GM12878 (cell line): ENCODE results near the gene POLR2L. TPM values are rescaled to one million over a fixed set of nuclear protein-coding genes. Genes with fewer than 3 reads are reported as not detected.

Experiments used
- ATAC-seq: fragments of 200-7000 bp; cut with Tn5 transposase; 3 replicates; pipeline ENCODE4 v1.9.1; 2020; ENCODE audit warnings: mild to moderate bottlenecking, moderate library complexity
- BruUV-seq: library from RNA; stranded (reverse); fragments of 400-500 nt; replicated peaks from 2 replicates; lab custom pipeline; 2021; lab: Mats Ljungman, UMichigan
- CTCF ChIA-PET: fragments of 300-600 bp; sonication (Branson Sonifier 250); formaldehyde crosslinking; extraction: SDS; loops from one replicate; lab custom pipeline; 2021; ENCODE audit warnings: inconsistent platforms; lab: Yijun Ruan, JAX
- POLR2A ChIA-PET: fragments of 350-600 bp; formaldehyde crosslinking; extraction: SDS; loops from one replicate; lab custom pipeline; 2021; ENCODE audit warnings: inconsistent platforms; lab: Charles Lee
- RAD21 ChIA-PET: fragments of 300-600 bp; sonication (Branson Sonifier 250); formaldehyde crosslinking; loops from one replicate; lab custom pipeline; 2023; ENCODE audit warnings: antibody characterized with exemption; ENCODE audit not compliant: unreplicated experiment; lab: Charles Lee
- SMC1A ChIA-PET: fragments of 300-600 bp; sonication (Branson Sonifier 250); formaldehyde crosslinking; loops from one replicate; lab custom pipeline; 2023; ENCODE audit not compliant: unreplicated experiment, uncharacterized antibody; lab: Charles Lee
- DNase-seq: peaks from one replicate; pipeline ENCODE4 v3.0.0-alpha.2; 2011; ENCODE audit warnings: low read depth, low spot score
- FAIRE-seq: peaks from 3 replicates; lab custom pipeline; 2011; peaks lifted over from hg19 to GRCh38; lab: Jason Lieb, UNC
- H2AFZ ChIP-seq: 2 replicates; pipeline ENCODE4 v1.6.0; 2011; ENCODE audit warnings: low read depth, low read length, control low read depth; ENCODE audit not compliant: control insufficient read depth
- H3K27ac ChIP-seq: 2 replicates; pipeline ENCODE4 v1.5.1; 2011; ENCODE audit warnings: control low read depth; ENCODE audit not compliant: control insufficient read depth, insufficient read depth
- H3K27me3 ChIP-seq, 2 experiments: replicated peaks in 1 of 2; 2 replicates each; pipeline versions ENCODE4 v1.6.0 to v1.6.1; 2011; ENCODE audit warnings: low read length in 1 of 2; ENCODE audit not compliant: control insufficient read depth in 2 of 2, insufficient read depth in 2 of 2
- H3K36me3 ChIP-seq, 2 experiments: 2 replicates each; pipeline ENCODE4 v1.5.1; 2011; ENCODE audit warnings: low read length in 1 of 2; ENCODE audit not compliant: control insufficient read depth in 2 of 2, insufficient read depth in 2 of 2
- H3K4me1 ChIP-seq: 2 replicates; pipeline ENCODE4 v1.6.1; 2011; ENCODE audit warnings: mild to moderate bottlenecking, low read length, moderate library complexity, mixed read lengths; ENCODE audit not compliant: control insufficient read depth, insufficient read depth
- H3K4me2 ChIP-seq: 2 replicates; pipeline ENCODE4 v1.6.0; 2011; ENCODE audit warnings: control low read depth; ENCODE audit not compliant: control insufficient read depth, insufficient read depth
- H3K4me3 ChIP-seq: fragments of 200-600 bp; sonication (generic); 2 replicates; pipeline ENCODE4 v1.5.1; 2016
- H3K79me2 ChIP-seq: 2 replicates; pipeline ENCODE4 v1.6.0; 2011; ENCODE audit warnings: low read length; ENCODE audit not compliant: control insufficient read depth, insufficient read depth
- H3K9ac ChIP-seq: 2 replicates; pipeline ENCODE4 v1.8.0; 2011; ENCODE audit warnings: low read length, control low read depth, mixed read lengths; ENCODE audit not compliant: control insufficient read depth, insufficient read depth
- H3K9me3 ChIP-seq: replicated peaks from 3 replicates; pipeline ENCODE4 v1.5.1; 2011; ENCODE audit warnings: mild to moderate bottlenecking, low read length; ENCODE audit not compliant: control insufficient read depth, insufficient read depth
- H4K20me1 ChIP-seq: 2 replicates; pipeline ENCODE4 v1.6.0; 2011; ENCODE audit not compliant: control insufficient read depth, insufficient read depth
- CBX3 ChIP-seq: fragments of 200-600 bp; sonication (generic); IDR thresholded peaks from 2 replicates; pipeline ENCODE4 v1.6.1; 2016; ENCODE audit warnings: low read depth, borderline replicate concordance
- ESRRA ChIP-seq: IDR thresholded peaks from 2 replicates; pipeline ENCODE4 v1.6.1; 2012; ENCODE audit warnings: mild to moderate bottlenecking, low read length, improper control_type of control experiment
- IKZF1 ChIP-seq: fragments of 450-650 bp; conservative IDR thresholded peaks from 2 replicates; pipeline ENCODE4 v1.6.1; 2017; ENCODE audit warnings: antibody characterized with exemption, mild to moderate bottlenecking
- JUND ChIP-seq: IDR thresholded peaks from 2 replicates; pipeline ENCODE4 v1.6.1; 2012; ENCODE audit warnings: low read depth, mild to moderate bottlenecking, low read length, improper control_type of control experiment, moderate library complexity
- LARP7 ChIP-seq: fragments of 450-650 bp; IDR thresholded peaks from 2 replicates; pipeline ENCODE4 v1.6.1; 2017; ENCODE audit warnings: mild to moderate bottlenecking
- MAX ChIP-seq: IDR thresholded peaks from 2 replicates; pipeline ENCODE4 v1.6.1; 2012; ENCODE audit warnings: low read depth, low read length, improper control_type of control experiment
- MYC ChIP-seq: IDR thresholded peaks from 2 replicates; pipeline ENCODE4 v1.6.1; 2011; ENCODE audit warnings: mild to moderate bottlenecking, low read length, moderate library complexity, inconsistent platforms; ENCODE audit not compliant: insufficient read depth, insufficient replicate concordance, insufficient read length, severe bottlenecking
- NBN ChIP-seq: fragments of 450-650 bp; IDR thresholded peaks from 2 replicates; pipeline ENCODE4 v1.6.1; 2016
- PML ChIP-seq: IDR thresholded peaks from 2 replicates; pipeline ENCODE4 v1.6.1; 2012; ENCODE audit warnings: low read length, inconsistent platforms
- POU2F2 ChIP-seq: IDR thresholded peaks from 3 replicates; pipeline ENCODE4 v1.6.1; 2011; ENCODE audit warnings: low read depth, mild to moderate bottlenecking, low read length, borderline replicate concordance
- SMARCA5 ChIP-seq: fragments of 450-650 bp; IDR thresholded peaks from 2 replicates; pipeline ENCODE4 v1.6.1; 2017; ENCODE audit warnings: mild to moderate bottlenecking
- TBL1XR1 ChIP-seq: IDR thresholded peaks from 2 replicates; pipeline ENCODE4 v1.6.1; 2012; ENCODE audit warnings: low read depth, low read length, improper control_type of control experiment
- ZBED1 ChIP-seq: IDR thresholded peaks from 2 replicates; pipeline ENCODE4 v1.6.1; 2016; ENCODE audit warnings: borderline replicate concordance
- ZBTB11 ChIP-seq: fragments of 450-650 bp; formaldehyde crosslinking; IDR thresholded peaks from 2 replicates; pipeline ENCODE4 v1.5.0; 2022; ENCODE audit warnings: mild to moderate bottlenecking, missing genetic modification characterization
- ZZZ3 ChIP-seq: IDR thresholded peaks from 2 replicates; pipeline ENCODE4 v1.6.1; 2011; ENCODE audit warnings: low read depth; ENCODE audit not compliant: control insufficient read depth, insufficient read length
- WGBS: methylation state at CpG from one replicate; pipeline ENCODE4 v1.1.6; 2016; ENCODE audit warnings: low lambda C conversion rate; ENCODE audit not compliant: insufficient replicate concordance, insufficient coverage; ENCODE audit errors: missing lambda C conversion rate; 5-methylcytosine and 5-hydroxymethylcytosine counted together
- in situ Hi-C: fragments of 300-500 bp; cut with MboI; formaldehyde crosslinking; loops from 9 replicates; pipeline ENCODE4 v1.14.3; 2018; ENCODE audit warnings: mixed read lengths
- intact Hi-C: fragments of 100-400 bp; cut with micrococcal nuclease; formaldehyde crosslinking; loops from one replicate; pipeline ENCODE4 v1.14.2; 2022; ENCODE audit not compliant: unreplicated experiment
- polyA plus RNA-seq, 11 experiments: library from polyadenylated mRNA; depleted of rRNA in 4 of 11; unstranded in 6 of 11; stranded (reverse) in 5 of 11; fragments of >200 nt; fragmentation: Nextera tagmentation in 4 of 11; fragmentation: Illumina TruSeq in 1 of 11; extraction: Ambion mirVana in 4 of 11; extraction: Trizol in 1 of 11; gene quantifications; 1 replicate in 1 of 11; 2 replicates in 10 of 11; pipeline versions ENCODE4 v1.2.1 to v1.2.3, GENCODE V29; 2011 to 2016; ENCODE audit warnings: inconsistent platforms in 2 of 11, missing spikeins in 2 of 11, low read depth in 1 of 11
- total RNA-seq, 4 experiments: library from RNA; depleted of rRNA in 3 of 4; stranded (reverse); fragments of >200 nt in 3 of 4; fragmentation: Illumina TruSeq in 1 of 4; extraction: Trizol in 1 of 4; gene quantifications; 2 replicates each; pipeline versions ENCODE4 v1.2.1 to v1.2.3, GENCODE V29; 2013 to 2021
- TF ChIP-seq, protein P1 (sequence below): fragments of 450-650 bp; IDR thresholded peaks from 2 replicates; pipeline ENCODE4 v1.6.1; 2016; ENCODE audit warnings: mild to moderate bottlenecking
- TF ChIP-seq, protein P2 (sequence below): IDR thresholded peaks from 2 replicates; pipeline ENCODE4 v1.6.1; 2011; ENCODE audit warnings: low read depth, low read length, improper control_type of control experiment, borderline replicate concordance

Gene POLR2L
- total and polyA plus RNA-seq, 10 of the 15 experiments (the other 5 are each of a cell fraction or from before 2014, with no cell fraction given) = 23.1 to 497 (median 125) TPM

DNA sequence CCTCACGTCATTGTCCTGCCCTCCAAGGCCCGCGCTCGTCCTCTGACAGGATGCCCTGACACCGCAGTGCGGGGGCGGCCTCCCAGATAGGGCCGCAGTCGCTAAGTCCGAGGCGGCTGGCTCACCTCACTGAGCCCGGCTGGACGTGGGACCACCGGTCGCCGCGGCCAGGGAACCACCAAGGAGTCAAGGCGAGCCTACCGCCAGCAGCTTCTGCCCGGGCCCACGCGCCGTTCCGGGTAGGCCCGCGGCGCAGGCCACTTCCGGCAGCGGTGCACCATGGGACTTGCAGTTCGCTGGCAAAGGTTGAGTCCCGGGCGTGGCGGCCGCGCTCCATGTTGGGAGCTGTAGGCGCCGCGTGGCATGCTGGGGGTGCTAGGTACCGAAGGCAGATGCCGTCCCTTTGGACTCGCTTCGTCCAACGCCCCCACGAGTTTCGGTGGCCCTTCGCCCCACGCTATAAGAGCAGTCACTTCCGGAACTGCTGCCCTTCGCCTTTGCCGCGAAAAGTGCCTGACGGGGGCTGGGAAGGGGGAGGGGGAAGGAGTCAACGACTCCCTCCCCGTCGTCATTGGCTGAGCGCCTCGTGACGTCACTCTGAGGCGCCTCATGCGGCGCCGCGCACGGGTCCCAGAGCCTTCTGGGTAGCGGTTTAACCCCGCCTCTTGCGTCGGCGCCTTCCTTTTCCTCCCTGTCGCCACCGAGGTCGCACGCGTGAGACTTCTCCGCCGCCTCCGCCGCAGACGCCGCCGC lies 32.9 kb downstream of the POLR2L start, which contains the start of gene RPLP2:
Gene RPLP2 (plus strand): TSS at position 681 of the 753 bp plus-strand sequence. CDS start 268 bp downstream, outside the sequence.
- FAIRE-seq = peak; percentile 96
- under 1% methylated on average over 70 of the region's 81 CpGs for WGBS
- in situ Hi-C loops = loop anchor here (25.0 kb wide), 1 partner anchor 1578 kb away; the partner anchor contains the start of gene CD81
- ChIA-PET CTCF (interaction anchor here (1.2 kb wide), 1 partner anchor 35 kb away, joined by 3 read pairs; no protein-coding TSS in a partner anchor), SMC1A (interaction anchor here (1.9 kb wide), 1 partner anchor 9 kb away, joined by 5 read pairs; the partner anchor contains the start of gene PNPLA2), RAD21 (interaction anchor here (1.1 to 1.7 kb wide), 4 partner anchors 10 to 38 kb away, joined by 3 to 13 read pairs (median 6); partner anchors contain the start of genes PNPLA2 and TSPAN4), POLR2A (interaction anchor here (0.8 to 3.3 kb wide), 7 partner anchors 9 to 363 kb away, joined by 3 to 32 read pairs (median 6); partner anchors contain the start of genes DEAF1, PNPLA2, TMEM80 and TSPAN4)
- BruUV-seq = no TSS peak
- H3K9me3 ChIP-seq = no peaks in the 10 kb centered on the region
- H3K27me3 ChIP-seq = no peaks in the 10 kb centered on the region
- peak within 1 kb of the TSS; percentile 88 for H3K4me2 ChIP-seq
- H4K20me1 ChIP-seq = peaks cover 8% of the 10 kb centered on the region; the same call in 1 of the 2 replicates
- ATAC-seq = peak; percentile 86
- H3K4me3 ChIP-seq = peak within 1 kb of the TSS; percentile 98
- H3K36me3 ChIP-seq = peaks cover 8 to 26% of the 10 kb centered on the region in 2 experiments; a peak in 3 of 4 replicates
- peak; percentile 92 for DNase-seq
- H3K27ac ChIP-seq = peak within 1 kb of the TSS; percentile 99
- peaks cover 40% of the 10 kb centered on the region for H3K79me2 ChIP-seq
- intact Hi-C loops = loop anchor here (1.0 kb wide), 1 partner anchor 12 kb away; no protein-coding TSS in a partner anchor
- peak within 1 kb of the TSS; percentile 98 for H3K9ac ChIP-seq
- peaks cover 8% of the 10 kb centered on the region for H3K4me1 ChIP-seq
- peak within 1 kb of the TSS; percentile 100 for H2AFZ ChIP-seq
- TF ChIP-seq IKZF1 (peak; percentile 99), LARP7 (peak; percentile 52; the same call in 1 of the 2 replicates), JUND (peak; percentile 53; the same call in 1 of the 2 replicates), ZZZ3 (no peak), ESRRA (peak; percentile 70; the same call in 1 of the 2 replicates), SMARCA5 (0 out of 2 replicates have a peak, but pooled peaks have one; percentile 69), CBX3 (no peak), NBN (peak; percentile 100), MAX (peak; percentile 85), ZBED1 (no peak), POU2F2 (peak; percentile 82), PML (peak; percentile 84), MYC (peak; percentile 91), ZBTB11 (CRISPR knock-in tag) (no peak; the same call in 1 of the 2 replicates), TBL1XR1 (peak; percentile 47; the same call in 1 of the 2 replicates)
- TF ChIP-seq, protein P1, sequence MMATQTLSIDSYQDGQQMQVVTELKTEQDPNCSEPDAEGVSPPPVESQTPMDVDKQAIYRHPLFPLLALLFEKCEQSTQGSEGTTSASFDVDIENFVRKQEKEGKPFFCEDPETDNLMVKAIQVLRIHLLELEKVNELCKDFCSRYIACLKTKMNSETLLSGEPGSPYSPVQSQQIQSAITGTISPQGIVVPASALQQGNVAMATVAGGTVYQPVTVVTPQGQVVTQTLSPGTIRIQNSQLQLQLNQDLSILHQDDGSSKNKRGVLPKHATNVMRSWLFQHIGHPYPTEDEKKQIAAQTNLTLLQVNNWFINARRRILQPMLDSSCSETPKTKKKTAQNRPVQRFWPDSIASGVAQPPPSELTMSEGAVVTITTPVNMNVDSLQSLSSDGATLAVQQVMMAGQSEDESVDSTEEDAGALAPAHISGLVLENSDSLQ = peak; percentile 80
- TF ChIP-seq, protein P2, sequence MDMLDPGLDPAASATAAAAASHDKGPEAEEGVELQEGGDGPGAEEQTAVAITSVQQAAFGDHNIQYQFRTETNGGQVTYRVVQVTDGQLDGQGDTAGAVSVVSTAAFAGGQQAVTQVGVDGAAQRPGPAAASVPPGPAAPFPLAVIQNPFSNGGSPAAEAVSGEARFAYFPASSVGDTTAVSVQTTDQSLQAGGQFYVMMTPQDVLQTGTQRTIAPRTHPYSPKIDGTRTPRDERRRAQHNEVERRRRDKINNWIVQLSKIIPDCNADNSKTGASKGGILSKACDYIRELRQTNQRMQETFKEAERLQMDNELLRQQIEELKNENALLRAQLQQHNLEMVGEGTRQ = no peak; the same call in 1 of the 2 replicates
